OCI-LY7 (cell line): ENCODE results near the gene ZNF883.

Experiments used
- EZH2phosphoT487 ChIP-seq: fragments of 200-600 bp; sonication (generic); IDR thresholded peaks from 2 replicates; pipeline ENCODE4 v1.6.1; 2018; ENCODE audit warnings: low read depth, borderline replicate concordance, mild to moderate bottlenecking, mixed run types, antibody characterized with exemption, low read length, moderate library complexity, mixed read lengths
- TF ChIP-seq, protein P1 (sequence below): fragments of 200-600 bp; sonication (generic); conservative IDR thresholded peaks from 2 replicates; pipeline ENCODE4 v1.5.1; 2014; ENCODE audit warnings: mild to moderate bottlenecking, antibody characterized with exemption, low read length, moderate library complexity, mixed read lengths

- TF ChIP-seq, protein P1, sequence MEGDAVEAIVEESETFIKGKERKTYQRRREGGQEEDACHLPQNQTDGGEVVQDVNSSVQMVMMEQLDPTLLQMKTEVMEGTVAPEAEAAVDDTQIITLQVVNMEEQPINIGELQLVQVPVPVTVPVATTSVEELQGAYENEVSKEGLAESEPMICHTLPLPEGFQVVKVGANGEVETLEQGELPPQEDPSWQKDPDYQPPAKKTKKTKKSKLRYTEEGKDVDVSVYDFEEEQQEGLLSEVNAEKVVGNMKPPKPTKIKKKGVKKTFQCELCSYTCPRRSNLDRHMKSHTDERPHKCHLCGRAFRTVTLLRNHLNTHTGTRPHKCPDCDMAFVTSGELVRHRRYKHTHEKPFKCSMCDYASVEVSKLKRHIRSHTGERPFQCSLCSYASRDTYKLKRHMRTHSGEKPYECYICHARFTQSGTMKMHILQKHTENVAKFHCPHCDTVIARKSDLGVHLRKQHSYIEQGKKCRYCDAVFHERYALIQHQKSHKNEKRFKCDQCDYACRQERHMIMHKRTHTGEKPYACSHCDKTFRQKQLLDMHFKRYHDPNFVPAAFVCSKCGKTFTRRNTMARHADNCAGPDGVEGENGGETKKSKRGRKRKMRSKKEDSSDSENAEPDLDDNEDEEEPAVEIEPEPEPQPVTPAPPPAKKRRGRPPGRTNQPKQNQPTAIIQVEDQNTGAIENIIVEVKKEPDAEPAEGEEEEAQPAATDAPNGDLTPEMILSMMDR: no peak
- TF ChIP-seq EZH2phosphoT487: no peak
These were observed 14.2 kb upstream of the ZNF883 start for GRCh38 chr9:113026200-113026599.
